H9 (cell line): ENCODE results near the gene CPT1C. TPM values are rescaled to one million over a fixed set of nuclear protein-coding genes. Genes with fewer than 3 reads are reported as not detected.

Experiments
- DNase-seq: peaks from one replicate; pipeline ENCODE4 v3.0.0-alpha.2; 2017
- H2AFZ ChIP-seq: one replicate; pipeline ENCODE4 v1.6.1; 2013; ENCODE audit warnings: mild to moderate bottlenecking, low read length, control low read depth, moderate library complexity
- H2AK5ac ChIP-seq: 2 replicates; pipeline ENCODE4 v1.6.1; 2013; ENCODE audit warnings: low read length, control low read depth, mixed read lengths; ENCODE audit not compliant: insufficient read length
- H2BK120ac ChIP-seq: one replicate; pipeline ENCODE4 v1.6.1; 2013; ENCODE audit warnings: low read depth, mild to moderate bottlenecking, low read length, control low read depth, inconsistent platforms; ENCODE audit not compliant: poor library complexity, severe bottlenecking
- H2BK12ac ChIP-seq: 2 replicates; pipeline ENCODE4 v1.6.1; 2013; ENCODE audit warnings: low read length, control low read depth, mixed read lengths, low read depth; ENCODE audit not compliant: insufficient read length
- H2BK15ac ChIP-seq: 2 replicates; pipeline ENCODE4 v1.6.1; 2013; ENCODE audit warnings: low read depth, low read length, control low read depth
- H2BK20ac ChIP-seq: one replicate; pipeline ENCODE4 v1.6.1; 2013; ENCODE audit warnings: low read depth, mild to moderate bottlenecking, low read length, control low read depth, inconsistent platforms; ENCODE audit not compliant: poor library complexity, severe bottlenecking
- H2BK5ac ChIP-seq: 2 replicates; pipeline ENCODE4 v1.6.1; 2013; ENCODE audit warnings: low read length, control low read depth, mixed read lengths; ENCODE audit not compliant: insufficient read length
- H3K14ac ChIP-seq: 2 replicates; pipeline ENCODE4 v1.6.1; 2013; ENCODE audit warnings: low read length, control low read depth; ENCODE audit not compliant: insufficient read depth
- H3K18ac ChIP-seq: 2 replicates; pipeline ENCODE4 v1.6.1; 2013; ENCODE audit warnings: low read depth, mild to moderate bottlenecking, mixed read lengths, low read length, control low read depth; ENCODE audit not compliant: insufficient read length
- H3K23ac ChIP-seq: 2 replicates; pipeline ENCODE4 v1.6.1; 2013; ENCODE audit warnings: low read length, control low read depth, mixed read lengths, low read depth; ENCODE audit not compliant: insufficient read length
- H3K23me2 ChIP-seq: 2 replicates; pipeline ENCODE4 v1.6.1; 2013; ENCODE audit warnings: low read depth, mild to moderate bottlenecking, mixed read lengths, low read length, control low read depth; ENCODE audit not compliant: insufficient read length, poor library complexity, severe bottlenecking
- H3K27ac ChIP-seq: 2 replicates; pipeline ENCODE4 v1.5.1; 2013; ENCODE audit warnings: low read length, control low read depth, mixed read lengths, low read depth; ENCODE audit not compliant: insufficient read length
- H3K27me3 ChIP-seq: 2 replicates; pipeline ENCODE4 v1.6.1; 2013; ENCODE audit warnings: low read length, control low read depth, inconsistent platforms; ENCODE audit not compliant: insufficient read depth
- H3K4ac ChIP-seq: 2 replicates; pipeline ENCODE4 v1.6.1; 2013; ENCODE audit warnings: low read depth, mild to moderate bottlenecking, control low read depth, inconsistent platforms, low read length, moderate library complexity
- H3K4me1 ChIP-seq: 2 replicates; pipeline ENCODE4 v1.6.1; 2013; ENCODE audit warnings: low read length, control low read depth, inconsistent platforms; ENCODE audit not compliant: insufficient read depth
- H3K4me2 ChIP-seq: 2 replicates; pipeline ENCODE4 v1.6.1; 2013; ENCODE audit warnings: low read length, control low read depth, mixed read lengths; ENCODE audit not compliant: insufficient read length, insufficient read depth
- H3K56ac ChIP-seq: 2 replicates; pipeline ENCODE4 v1.6.1; 2013; ENCODE audit warnings: low read depth, mild to moderate bottlenecking, mixed read lengths, low read length, control low read depth; ENCODE audit not compliant: insufficient read length
- H3K79me1 ChIP-seq: 2 replicates; pipeline ENCODE4 v1.6.1; 2013; ENCODE audit warnings: low read depth, mild to moderate bottlenecking, moderate library complexity, low read length, control low read depth, inconsistent platforms; ENCODE audit not compliant: insufficient read depth, poor library complexity, severe bottlenecking
- H3K79me2 ChIP-seq: 2 replicates; pipeline ENCODE4 v1.6.1; 2013; ENCODE audit warnings: low read length, control low read depth, inconsistent platforms; ENCODE audit not compliant: insufficient read depth
- H3K9ac ChIP-seq: 2 replicates; pipeline ENCODE4 v1.6.1; 2013; ENCODE audit warnings: low read length, control low read depth, mixed read lengths; ENCODE audit not compliant: insufficient read length; ENCODE audit errors: extremely low read depth
- H3K9me3 ChIP-seq: one replicate; pipeline ENCODE4 v1.6.1; 2013; ENCODE audit warnings: low read depth, low read length, inconsistent platforms; ENCODE audit not compliant: control insufficient read depth
- H3T11ph ChIP-seq: one replicate; pipeline ENCODE4 v1.6.1; 2013; ENCODE audit warnings: mild to moderate bottlenecking, low read length, control low read depth, inconsistent platforms
- H4K20me1 ChIP-seq: one replicate; pipeline ENCODE4 v1.6.1; 2013; ENCODE audit not compliant: control insufficient read depth, insufficient read length, insufficient read depth
- H4K5ac ChIP-seq: 2 replicates; pipeline ENCODE4 v1.6.1; 2013; ENCODE audit warnings: low read depth, mild to moderate bottlenecking, mixed read lengths, low read length, control low read depth; ENCODE audit not compliant: insufficient read length
- H4K8ac ChIP-seq: replicated peaks from 2 replicates; pipeline ENCODE4 v1.6.1; 2013; ENCODE audit warnings: low read length, control low read depth, mixed read lengths, low read depth; ENCODE audit not compliant: insufficient read length
- H4K91ac ChIP-seq: 2 replicates; pipeline ENCODE4 v1.6.1; 2013; ENCODE audit warnings: low read depth, mild to moderate bottlenecking, moderate library complexity, mixed read lengths, low read length, control low read depth; ENCODE audit not compliant: insufficient read length
- H3K27ac Mint-ChIP-seq, 3 experiments: 2 replicates in 2 of 3; 3 replicates in 1 of 3; pipeline ENCODE4 v1.8.0; 2020 to 2021; ENCODE audit warnings: mixed read lengths in 3 of 3, mild to moderate bottlenecking in 1 of 3, moderate library complexity in 1 of 3
- H3K27me3 Mint-ChIP-seq: 2 replicates; pipeline ENCODE4 v1.8.0; 2021; ENCODE audit warnings: low read depth, mild to moderate bottlenecking, moderate library complexity, mixed read lengths
- H3K36me3 Mint-ChIP-seq, 3 experiments: 2 replicates in 2 of 3; 3 replicates in 1 of 3; pipeline ENCODE4 v1.8.0; 2020 to 2021; ENCODE audit warnings: low read depth in 3 of 3, mixed read lengths in 3 of 3; ENCODE audit not compliant: insufficient read depth in 1 of 3
- H3K4me1 Mint-ChIP-seq, 2 experiments: 2 replicates each; pipeline ENCODE4 v1.8.0; 2020; ENCODE audit warnings: mixed read lengths in 2 of 2
- H3K4me3 Mint-ChIP-seq, 2 experiments: 2 replicates in 1 of 2; 3 replicates in 1 of 2; pipeline ENCODE4 v1.8.0; 2020 to 2021; ENCODE audit warnings: mild to moderate bottlenecking in 2 of 2, mixed read lengths in 2 of 2, moderate library complexity in 1 of 2
- H3K9me3 Mint-ChIP-seq, 2 experiments: 2 replicates in 1 of 2; 3 replicates in 1 of 2; pipeline ENCODE4 v1.8.0; 2020; ENCODE audit warnings: mild to moderate bottlenecking in 2 of 2, mixed read lengths in 2 of 2, moderate library complexity in 1 of 2
- WGBS: extraction: QIAGEN DNeasy Blood & Tissue Kit; methylation state at CpG from one replicate; pipeline ENCODE4 v1.1.7; 2013; ENCODE audit warnings: missing lambda C conversion rate, low lambda C conversion rate, mixed read lengths; ENCODE audit not compliant: insufficient read length; ENCODE audit errors: extremely low coverage; 5-methylcytosine and 5-hydroxymethylcytosine counted together
- total RNA-seq: library from RNA; stranded (reverse); gene quantifications from 2 replicates; pipeline ENCODE4 v1.2.1, GENCODE V29; 2021
- TF ChIP-seq, protein P1 (sequence below): fragments of 200-600 bp; sonication (generic); conservative IDR thresholded peaks from 3 replicates; pipeline ENCODE4 v1.8.0; 2021; ENCODE audit warnings: antibody characterized with exemption, mild to moderate bottlenecking

The CPT1C gene
- total RNA-seq, 1 experiment from 2014 or later, result 74.6 TPM

DNA sequence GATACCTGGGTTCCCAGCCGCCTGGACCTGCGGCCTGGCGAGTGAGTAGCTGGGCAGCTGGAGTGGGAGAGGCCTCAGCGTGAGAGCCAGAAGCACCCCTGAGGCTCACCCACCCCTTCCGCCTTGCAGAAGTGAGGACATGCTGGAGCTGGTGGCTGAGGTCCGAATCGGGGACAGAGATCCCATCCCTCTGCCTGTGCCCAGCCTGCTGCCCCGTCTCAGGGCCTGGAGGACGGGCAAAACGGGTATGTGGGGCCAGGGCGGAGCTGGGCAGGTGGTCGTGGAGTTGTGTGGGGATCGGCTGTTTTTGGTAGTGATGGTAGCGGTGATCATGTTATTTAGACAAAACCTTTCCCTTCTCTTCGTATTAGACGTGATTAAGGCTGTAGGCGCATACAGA is 44.3 kb upstream of the CPT1C start:
- H3K4me3 Mint-ChIP-seq, result no peak overlapping the region
- Histone ChIP-seq H2BK120ac (no peak overlapping the region), H3K23ac (no peak overlapping the region), H4K8ac (no peak overlapping the region), H2BK12ac (no peak overlapping the region), H3K27me3 (no peaks in the 10 kb centered on the region), H2AK5ac (no peak overlapping the region), H3K9ac (no peak overlapping the region), H3K27ac (no peak overlapping the region), H3K79me2 (peaks cover 9% of the 10 kb centered on the region), H3K4ac (no peak overlapping the region), H3K79me1 (peaks cover 13% of the 10 kb centered on the region), H2BK20ac (no peak overlapping the region), H3K23me2 (peaks cover 8% of the 10 kb centered on the region), H2BK15ac (no peak overlapping the region), H3K56ac (no peak overlapping the region), H2AFZ (no peak overlapping the region), H3K14ac (no peak overlapping the region), H4K20me1 (no peaks in the 10 kb centered on the region), H3K4me2 (no peak overlapping the region), H4K5ac (no peak overlapping the region), H4K91ac (no peak overlapping the region), H2BK5ac (no peak overlapping the region), H3T11ph (no peak overlapping the region), H3K9me3 (no peaks in the 10 kb centered on the region), H3K4me1 (no peaks in the 10 kb centered on the region; the same call in 1 of the 2 replicates), H3K18ac (no peak overlapping the region)
- no peaks in the 10 kb centered on the region; a peak in 1 of 5 replicates for H3K9me3 Mint-ChIP-seq
- no peak for DNase-seq
- peak overlapping the region in 1 of 3 experiments; percentile 56; a peak in 1 of 7 replicates for H3K27ac Mint-ChIP-seq
- H3K36me3 Mint-ChIP-seq, result peaks cover 24 to 62% (median 48%) of the 10 kb centered on the region in 3 experiments
- H3K27me3 Mint-ChIP-seq, result no peaks in the 10 kb centered on the region
- H3K4me1 Mint-ChIP-seq, result peaks cover 23 to 28% of the 10 kb centered on the region in 2 experiments
- TF ChIP-seq, protein P1, sequence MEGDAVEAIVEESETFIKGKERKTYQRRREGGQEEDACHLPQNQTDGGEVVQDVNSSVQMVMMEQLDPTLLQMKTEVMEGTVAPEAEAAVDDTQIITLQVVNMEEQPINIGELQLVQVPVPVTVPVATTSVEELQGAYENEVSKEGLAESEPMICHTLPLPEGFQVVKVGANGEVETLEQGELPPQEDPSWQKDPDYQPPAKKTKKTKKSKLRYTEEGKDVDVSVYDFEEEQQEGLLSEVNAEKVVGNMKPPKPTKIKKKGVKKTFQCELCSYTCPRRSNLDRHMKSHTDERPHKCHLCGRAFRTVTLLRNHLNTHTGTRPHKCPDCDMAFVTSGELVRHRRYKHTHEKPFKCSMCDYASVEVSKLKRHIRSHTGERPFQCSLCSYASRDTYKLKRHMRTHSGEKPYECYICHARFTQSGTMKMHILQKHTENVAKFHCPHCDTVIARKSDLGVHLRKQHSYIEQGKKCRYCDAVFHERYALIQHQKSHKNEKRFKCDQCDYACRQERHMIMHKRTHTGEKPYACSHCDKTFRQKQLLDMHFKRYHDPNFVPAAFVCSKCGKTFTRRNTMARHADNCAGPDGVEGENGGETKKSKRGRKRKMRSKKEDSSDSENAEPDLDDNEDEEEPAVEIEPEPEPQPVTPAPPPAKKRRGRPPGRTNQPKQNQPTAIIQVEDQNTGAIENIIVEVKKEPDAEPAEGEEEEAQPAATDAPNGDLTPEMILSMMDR, result no peak
- no CpG with 5 or more reads among the region's 17 CpGs for WGBS
